GM23338 (cell line): ENCODE data around the gene INPP4A. TPM values are rescaled to one million over a fixed set of nuclear protein-coding genes. Genes with fewer than 3 reads are reported as not detected.

Experiments
- ATAC-seq: fragments of 200-7000 bp; cut with Tn5 transposase; 3 replicates; pipeline ENCODE4 v1.9.1; 2020
- DNase-seq: peaks from one replicate; pipeline ENCODE4 v3.0.0-alpha.2; 2015; ENCODE audit warnings: low spot score
- H2AFZ ChIP-seq: fragments of 200-600 bp; sonication (generic); 2 replicates; pipeline ENCODE4 v1.8.0; 2016; ENCODE audit warnings: antibody characterized with exemption, mild to moderate bottlenecking, moderate library complexity
- H3F3A ChIP-seq: fragments of 200-600 bp; sonication (generic); replicated peaks from 2 replicates; pipeline ENCODE4 v1.8.0; 2017; ENCODE audit warnings: antibody characterized with exemption, mixed run types, low read depth
- H3K27ac ChIP-seq: fragments of 200-600 bp; sonication (generic); 2 replicates; pipeline ENCODE4 v1.6.1; 2016; ENCODE audit warnings: low read depth
- H3K27me3 ChIP-seq: fragments of 200-600 bp; sonication (generic); 2 replicates; pipeline ENCODE4 v1.8.0; 2016; ENCODE audit warnings: mild to moderate bottlenecking, mixed run types, moderate library complexity; ENCODE audit not compliant: insufficient read depth
- H3K36me3 ChIP-seq: fragments of 200-600 bp; sonication (generic); 2 replicates; pipeline ENCODE4 v1.8.0; 2016; ENCODE audit warnings: mild to moderate bottlenecking; ENCODE audit not compliant: insufficient read depth
- H3K4me1 ChIP-seq: fragments of 200-600 bp; sonication (generic); 2 replicates; pipeline ENCODE4 v1.8.0; 2016; ENCODE audit warnings: mild to moderate bottlenecking, moderate library complexity; ENCODE audit not compliant: insufficient read depth
- H3K4me2 ChIP-seq: fragments of 200-600 bp; sonication (generic); 2 replicates; pipeline ENCODE4 v1.7.1; 2017; ENCODE audit warnings: mixed run types
- H3K4me3 ChIP-seq: fragments of 200-600 bp; sonication (generic); 2 replicates; pipeline ENCODE4 v1.6.1; 2016; ENCODE audit warnings: mixed run types
- H3K79me2 ChIP-seq: fragments of 200-600 bp; sonication (generic); replicated peaks from 2 replicates; pipeline ENCODE4 v1.8.0; 2017; ENCODE audit warnings: mild to moderate bottlenecking; ENCODE audit not compliant: insufficient read depth
- H3K9me2 ChIP-seq: fragments of 200-600 bp; sonication (generic); 2 replicates; pipeline ENCODE4 v1.8.0; 2017; ENCODE audit not compliant: insufficient read depth
- H4K20me1 ChIP-seq: fragments of 200-600 bp; sonication (generic); replicated peaks from 2 replicates; pipeline ENCODE4 v1.8.0; 2017; ENCODE audit warnings: mild to moderate bottlenecking; ENCODE audit not compliant: insufficient read depth
- H3K27ac Mint-ChIP-seq: 2 replicates; pipeline ENCODE4 v1.8.0; 2020; ENCODE audit warnings: inconsistent platforms, mild to moderate bottlenecking, moderate library complexity, mixed read lengths
- H3K27me3 Mint-ChIP-seq: 3 replicates; pipeline ENCODE4 v1.8.0; 2022; ENCODE audit warnings: low read depth, mild to moderate bottlenecking, moderate library complexity, mixed read lengths, inconsistent platforms; ENCODE audit not compliant: insufficient read depth, poor library complexity
- H3K36me3 Mint-ChIP-seq: 3 replicates; pipeline ENCODE4 v1.8.0; 2021; ENCODE audit warnings: low read depth, mild to moderate bottlenecking, inconsistent platforms, moderate library complexity, mixed read lengths
- H3K4me1 Mint-ChIP-seq: 3 replicates; pipeline ENCODE4 v1.8.0; 2020; ENCODE audit warnings: mild to moderate bottlenecking, inconsistent platforms, mixed read lengths
- H3K4me3 Mint-ChIP-seq: 3 replicates; pipeline ENCODE4 v1.8.0; 2021; ENCODE audit warnings: moderate library complexity, mild to moderate bottlenecking, inconsistent platforms, mixed read lengths
- H3K9me3 Mint-ChIP-seq: 3 replicates; pipeline ENCODE4 v1.8.0; 2020; ENCODE audit warnings: moderate library complexity, mild to moderate bottlenecking, inconsistent platforms, mixed read lengths
- CREB1 ChIP-seq: fragments of 250-450 bp; sonication (Bioruptor Pico); IDR thresholded peaks from 2 replicates; pipeline ENCODE4 v1.5.0; 2020; ENCODE audit warnings: low read depth, mild to moderate bottlenecking, moderate library complexity
- CTCF ChIP-seq, 2 experiments: fragments of 200-600 bp in 1 of 2; sonication (generic) in 1 of 2; conservative IDR thresholded peaks; 2 replicates each; pipeline versions ENCODE4 v1.5.1 to v1.6.1; 2016 to 2017; ENCODE audit warnings: antibody characterized with exemption in 2 of 2, low read depth in 2 of 2, mild to moderate bottlenecking in 2 of 2, moderate library complexity in 1 of 2
- ETS1 ChIP-seq: IDR thresholded peaks from 2 replicates; pipeline ENCODE4 v1.6.1; 2016; ENCODE audit warnings: antibody characterized with exemption
- EZH2 ChIP-seq: fragments of 200-600 bp; sonication (generic); IDR thresholded peaks from one replicate; pipeline ENCODE4 v1.8.0; 2017; ENCODE audit warnings: antibody characterized with exemption, mild to moderate bottlenecking, low read depth; ENCODE audit not compliant: unreplicated experiment
- EZH2phosphoT487 ChIP-seq: fragments of 200-600 bp; sonication (generic); IDR thresholded peaks from one replicate; pipeline ENCODE4 v1.8.1; 2018; ENCODE audit warnings: antibody characterized with exemption; ENCODE audit not compliant: unreplicated experiment
- JUNB ChIP-seq: IDR thresholded peaks from one replicate; pipeline ENCODE4 v1.6.1; 2016; ENCODE audit warnings: antibody characterized with exemption; ENCODE audit not compliant: unreplicated experiment
- NANOG ChIP-seq: IDR thresholded peaks from 2 replicates; pipeline ENCODE4 v1.6.1; 2016; ENCODE audit warnings: antibody characterized with exemption, borderline replicate concordance
- POLR2AphosphoS5 ChIP-seq: IDR thresholded peaks from 2 replicates; pipeline ENCODE4 v1.6.1; 2016; ENCODE audit warnings: antibody characterized with exemption, low read depth
- REST ChIP-seq: IDR thresholded peaks from one replicate; pipeline ENCODE4 v1.6.1; 2018; ENCODE audit warnings: antibody characterized with exemption; ENCODE audit not compliant: unreplicated experiment
- STAT1 ChIP-seq: IDR thresholded peaks from one replicate; pipeline ENCODE4 v1.6.1; 2016; ENCODE audit warnings: antibody characterized with exemption; ENCODE audit not compliant: unreplicated experiment
- ZNF114 ChIP-seq: fragments of 250-450 bp; sonication (Bioruptor Pico); IDR thresholded peaks from 2 replicates; pipeline ENCODE4 v1.5.0; 2020; ENCODE audit warnings: mild to moderate bottlenecking, moderate library complexity
- ZNF331 ChIP-seq: fragments of 250-450 bp; sonication (Bioruptor Pico); IDR thresholded peaks from 2 replicates; pipeline ENCODE4 v1.5.0; 2020; ENCODE audit warnings: low read depth, mild to moderate bottlenecking, moderate library complexity
- polyA plus RNA-seq: library from polyadenylated mRNA; unstranded; fragments of >200 nt; fragmentation: Nextera tagmentation; extraction: Ambion mirVana; gene quantifications from 2 replicates; pipeline ENCODE4 v1.2.1, GENCODE V29; 2016
- total RNA-seq: library from RNA; depleted of rRNA; stranded (reverse); fragments of >200 nt; shearing (Covaris generic); gene quantifications from 2 replicates; pipeline ENCODE4 v1.2.3, GENCODE V29; 2014

INPP4A gene
- total and polyA plus RNA-seq, 2 experiments from 2014 or later, result 8.5 to 36.9 TPM

- H3K4me1 Mint-ChIP-seq, result no peaks in the 10 kb centered on the region
- no peak overlapping the region for H3K27ac ChIP-seq
- ATAC-seq (no peak), DNase-seq (no peak)
- TF ChIP-seq JUNB (no peak), NANOG (no peak), POLR2AphosphoS5 (no peak), REST (no peak), ZNF114 (no peak), STAT1 (no peak), CREB1 (CRISPR knock-in tag) (no peak), ZNF331 (CRISPR knock-in tag) (no peak), ETS1 (no peak), EZH2 (no peak), EZH2phosphoT487 (no peak)
- H3K36me3 ChIP-seq, result 0 out of 2 replicates have a peak, but pooled peaks cover 7% of the 10 kb centered on the region
- no peak overlapping the region for H3K4me2 ChIP-seq
- H3K4me1 ChIP-seq, result no peaks in the 10 kb centered on the region
- H3K9me2 ChIP-seq, result no peaks in the 10 kb centered on the region
- H3K79me2 ChIP-seq, result no peaks in the 10 kb centered on the region
- no peak overlapping the region for H2AFZ ChIP-seq
- H4K20me1 ChIP-seq, result peaks cover 11% of the 10 kb centered on the region; the same call in 1 of the 2 replicates
- H3K36me3 Mint-ChIP-seq, result peaks cover 40% of the 10 kb centered on the region
- no peak overlapping the region for H3K4me3 Mint-ChIP-seq
- no peaks in the 10 kb centered on the region for H3K9me3 Mint-ChIP-seq
- H3K27ac Mint-ChIP-seq, result no peak overlapping the region
- no peak overlapping the region for H3K4me3 ChIP-seq
- H3F3A ChIP-seq, result no peaks in the 10 kb centered on the region
- peaks cover 6% of the 10 kb centered on the region for H3K27me3 Mint-ChIP-seq
- no peaks in the 10 kb centered on the region for H3K27me3 ChIP-seq
Measured at GRCh38 chr2:98565941-98566340, 121.3 kb downstream of the INPP4A start.

GRCh38 chr2:98568161-98568956 lies 123.7 kb downstream of the INPP4A start:
- H3K4me1 Mint-ChIP-seq, result no peaks in the 10 kb centered on the region
- no peak overlapping the region for H3K4me3 Mint-ChIP-seq
- H4K20me1 ChIP-seq, result peaks cover 11% of the 10 kb centered on the region; the same call in 1 of the 2 replicates
- no peak overlapping the region for H3K27ac Mint-ChIP-seq
- no peak for DNase-seq
- H3K79me2 ChIP-seq, result no peaks in the 10 kb centered on the region
- H3K4me3 ChIP-seq, result no peak overlapping the region
- H3K36me3 ChIP-seq, result peaks cover 7% of the 10 kb centered on the region; the same call in 1 of the 2 replicates
- no peaks in the 10 kb centered on the region for H3F3A ChIP-seq
- peaks cover 44% of the 10 kb centered on the region for H3K36me3 Mint-ChIP-seq
- no peaks in the 10 kb centered on the region for H3K27me3 ChIP-seq
- no peak overlapping the region for H3K27ac ChIP-seq
- H3K9me2 ChIP-seq, result no peaks in the 10 kb centered on the region
- no peaks in the 10 kb centered on the region for H3K9me3 Mint-ChIP-seq
- no peak for ATAC-seq
- peaks cover 7% of the 10 kb centered on the region for H3K27me3 Mint-ChIP-seq
- no peaks in the 10 kb centered on the region for H3K4me1 ChIP-seq
- no peak overlapping the region for H2AFZ ChIP-seq
- no peak overlapping the region for H3K4me2 ChIP-seq
- TF ChIP-seq CTCF (conservative IDR thresholded peaks at IDR 0.05; ENCODE audit: low read depth in 2 of 2) (no peak), ETS1 (no peak), EZH2 (no peak), JUNB (no peak), CREB1 (CRISPR knock-in tag) (no peak)
